GM19455 (cell line): ENCODE data around the gene PAXIP1.
"Not testable (repeated sequence)": the region's sequence is repeated elsewhere in the genome, so short reads cannot be mapped to it uniquely, and the experiment has no call there.

Source experiments
- ATAC-seq: cut with Tn5 transposase; IDR thresholded peaks from one replicate; pipeline ENCODE4 v1.9.1; 2021; ENCODE audit not compliant: unreplicated experiment

PAXIP1 gene, protein sequence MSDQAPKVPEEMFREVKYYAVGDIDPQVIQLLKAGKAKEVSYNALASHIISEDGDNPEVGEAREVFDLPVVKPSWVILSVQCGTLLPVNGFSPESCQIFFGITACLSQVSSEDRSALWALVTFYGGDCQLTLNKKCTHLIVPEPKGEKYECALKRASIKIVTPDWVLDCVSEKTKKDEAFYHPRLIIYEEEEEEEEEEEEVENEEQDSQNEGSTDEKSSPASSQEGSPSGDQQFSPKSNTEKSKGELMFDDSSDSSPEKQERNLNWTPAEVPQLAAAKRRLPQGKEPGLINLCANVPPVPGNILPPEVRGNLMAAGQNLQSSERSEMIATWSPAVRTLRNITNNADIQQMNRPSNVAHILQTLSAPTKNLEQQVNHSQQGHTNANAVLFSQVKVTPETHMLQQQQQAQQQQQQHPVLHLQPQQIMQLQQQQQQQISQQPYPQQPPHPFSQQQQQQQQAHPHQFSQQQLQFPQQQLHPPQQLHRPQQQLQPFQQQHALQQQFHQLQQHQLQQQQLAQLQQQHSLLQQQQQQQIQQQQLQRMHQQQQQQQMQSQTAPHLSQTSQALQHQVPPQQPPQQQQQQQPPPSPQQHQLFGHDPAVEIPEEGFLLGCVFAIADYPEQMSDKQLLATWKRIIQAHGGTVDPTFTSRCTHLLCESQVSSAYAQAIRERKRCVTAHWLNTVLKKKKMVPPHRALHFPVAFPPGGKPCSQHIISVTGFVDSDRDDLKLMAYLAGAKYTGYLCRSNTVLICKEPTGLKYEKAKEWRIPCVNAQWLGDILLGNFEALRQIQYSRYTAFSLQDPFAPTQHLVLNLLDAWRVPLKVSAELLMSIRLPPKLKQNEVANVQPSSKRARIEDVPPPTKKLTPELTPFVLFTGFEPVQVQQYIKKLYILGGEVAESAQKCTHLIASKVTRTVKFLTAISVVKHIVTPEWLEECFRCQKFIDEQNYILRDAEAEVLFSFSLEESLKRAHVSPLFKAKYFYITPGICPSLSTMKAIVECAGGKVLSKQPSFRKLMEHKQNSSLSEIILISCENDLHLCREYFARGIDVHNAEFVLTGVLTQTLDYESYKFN

DNA sequence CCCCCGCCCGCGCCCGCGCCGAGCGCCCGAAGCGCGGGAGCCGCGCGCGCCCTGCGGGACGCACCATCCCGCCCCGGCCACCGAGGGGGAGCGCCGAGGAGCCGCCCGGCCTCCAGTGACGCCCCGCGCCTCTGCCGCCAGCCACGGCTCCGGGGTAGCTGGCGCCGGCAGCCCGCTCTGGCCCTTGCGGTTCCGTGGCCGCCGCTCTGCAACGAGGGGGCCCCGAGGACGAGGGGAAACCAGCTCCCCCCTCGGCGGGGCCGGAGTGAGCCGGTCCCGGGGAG, at the start of gene PAXIP1:
Gene PAXIP1 (minus strand): TSS at position 33 of the 284 bp plus-strand sequence. CDS start 195 bp downstream, outside the sequence.
- peak; percentile 68 for ATAC-seq

DNA sequence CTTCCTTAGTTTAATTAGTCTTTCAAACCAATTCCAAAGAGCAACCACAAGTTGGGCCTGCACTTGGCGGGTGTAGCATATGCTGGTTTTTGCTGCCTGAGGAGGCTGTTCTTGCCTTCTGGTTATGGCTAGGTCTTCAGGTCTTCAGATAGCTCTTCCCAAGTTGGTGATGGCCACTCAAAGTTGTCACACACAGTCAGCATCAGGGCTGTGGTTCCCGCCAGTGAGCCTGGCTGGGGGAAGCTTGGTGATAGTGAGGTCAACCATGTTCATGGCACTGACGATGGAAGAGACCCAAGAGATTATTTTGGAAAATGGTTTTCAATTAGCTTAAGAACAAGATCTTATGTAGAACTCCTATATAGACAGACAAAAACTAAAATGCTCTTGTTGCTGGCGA, 48.4 kb upstream of the PAXIP1 start:
- no peak for ATAC-seq

DNA sequence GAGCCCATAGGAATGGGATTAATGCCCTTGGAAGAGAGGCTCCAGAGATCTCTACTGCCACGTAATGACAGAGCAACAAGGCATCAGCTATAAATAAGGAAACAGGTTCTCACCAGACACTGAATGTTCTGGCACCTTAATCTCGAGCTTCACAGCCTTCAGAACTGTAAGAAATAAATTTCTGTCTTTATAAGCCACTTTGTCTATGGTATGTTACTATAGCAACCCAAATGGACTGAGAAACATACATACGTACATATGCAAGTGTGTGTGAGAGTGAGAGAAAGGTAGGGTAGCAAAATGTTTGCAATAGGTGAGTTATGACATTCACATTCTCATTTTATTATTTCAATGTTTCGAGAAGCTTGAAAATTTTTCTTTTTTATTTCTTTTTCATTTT, 45.1 kb upstream of the PAXIP1 start:
- no peak for ATAC-seq

DNA sequence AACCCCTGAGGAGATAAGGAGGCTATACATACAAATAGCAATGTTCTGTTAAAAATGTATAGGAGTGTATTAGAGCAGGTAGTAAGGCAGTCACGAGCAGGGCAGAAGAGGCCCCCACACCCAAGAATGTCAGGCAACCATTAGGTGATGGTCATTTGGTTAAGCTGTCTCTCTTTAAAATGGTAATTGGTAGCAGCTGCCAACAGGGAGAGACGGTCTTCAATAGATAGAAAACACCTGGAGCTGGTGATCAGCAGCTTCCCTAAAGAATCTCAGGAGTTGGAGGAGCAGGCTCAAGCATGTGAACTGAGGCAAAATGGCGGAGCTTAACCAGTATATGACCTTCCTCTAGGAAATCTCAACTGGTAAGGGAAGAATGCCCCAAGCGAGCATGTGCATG, 40.8 kb upstream of the PAXIP1 start:
- no peak for ATAC-seq

DNA sequence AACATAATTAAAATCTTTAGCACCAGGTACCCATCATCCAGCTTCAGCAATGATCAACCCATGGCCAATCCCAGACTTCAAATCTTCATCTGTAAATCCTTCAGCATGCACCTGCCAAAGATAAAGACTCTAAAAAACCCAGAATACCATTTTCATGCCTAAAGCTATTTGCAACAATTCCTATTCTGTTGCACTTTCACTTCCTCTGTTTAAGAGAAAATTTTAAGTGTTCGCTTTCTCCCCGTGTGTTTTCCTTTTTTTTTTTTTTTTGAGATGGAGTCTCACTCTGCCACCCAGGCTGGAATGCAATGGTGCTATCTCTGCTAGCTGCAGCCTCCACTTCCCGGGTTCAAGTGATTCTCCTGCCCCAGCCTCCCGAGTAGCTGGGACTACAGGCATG, 35.4 kb upstream of the PAXIP1 start:
- no peak for ATAC-seq

DNA sequence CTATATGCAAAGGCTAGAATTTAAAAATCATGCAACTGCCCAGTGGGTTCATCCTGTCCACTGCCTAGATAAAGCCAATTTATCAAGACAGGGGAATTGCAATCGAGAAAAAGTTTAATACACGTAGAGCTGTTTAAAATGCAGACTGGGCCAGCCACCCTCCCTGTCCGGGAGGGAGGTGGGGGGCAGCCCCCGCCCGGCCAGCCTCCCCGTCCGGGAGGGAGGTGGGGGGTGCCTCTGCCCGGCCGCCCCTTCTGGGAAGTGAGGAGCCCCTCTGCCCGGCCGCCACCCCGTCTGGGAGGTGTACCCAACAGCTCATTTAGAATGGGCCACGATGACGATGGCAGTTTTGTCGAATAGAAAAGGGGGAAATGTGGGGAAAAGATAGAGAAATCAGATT, 31.6 kb upstream of the PAXIP1 start:
- ATAC-seq: not testable (repeated sequence)

DNA sequence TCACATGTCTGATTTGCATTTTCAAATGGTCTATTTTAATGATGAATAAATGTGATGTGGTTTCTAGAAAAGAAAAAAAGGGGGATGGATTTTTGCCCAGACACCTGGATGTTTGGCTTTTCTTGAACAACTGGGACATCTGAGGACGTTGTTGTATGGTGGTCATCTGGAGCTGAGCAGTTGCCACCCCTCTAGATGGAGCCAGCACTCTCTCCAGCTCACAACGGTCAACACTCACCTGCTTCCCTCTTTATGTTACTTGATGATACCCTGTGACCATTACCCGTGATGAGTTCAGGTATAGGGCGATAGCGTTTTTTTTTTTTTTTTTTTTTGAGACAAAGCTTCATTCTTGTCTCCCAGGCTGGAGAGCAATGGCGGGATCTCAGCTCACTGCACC, 30.1 kb upstream of the PAXIP1 start:
- ATAC-seq: no peak

DNA sequence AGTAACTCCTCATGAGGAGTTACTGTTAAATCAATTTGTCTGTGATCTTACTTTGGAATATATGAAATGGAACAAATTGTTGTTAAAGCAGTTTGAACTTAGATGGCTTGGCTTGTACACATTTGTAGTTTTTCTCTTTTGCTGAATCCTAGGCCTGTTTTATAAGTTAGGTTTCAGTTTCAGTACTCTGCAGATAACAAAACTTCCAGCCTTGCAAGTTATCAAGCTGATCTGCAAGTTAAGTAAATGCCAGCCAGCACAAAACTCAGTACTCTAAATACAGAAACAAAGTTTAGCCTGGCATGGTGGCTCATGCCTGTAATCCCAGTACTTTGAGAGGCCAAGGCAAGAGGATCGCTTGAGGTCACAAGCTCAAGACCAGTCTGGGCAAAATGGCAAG, 25.0 kb upstream of the PAXIP1 start:
- ATAC-seq: no peak

DNA sequence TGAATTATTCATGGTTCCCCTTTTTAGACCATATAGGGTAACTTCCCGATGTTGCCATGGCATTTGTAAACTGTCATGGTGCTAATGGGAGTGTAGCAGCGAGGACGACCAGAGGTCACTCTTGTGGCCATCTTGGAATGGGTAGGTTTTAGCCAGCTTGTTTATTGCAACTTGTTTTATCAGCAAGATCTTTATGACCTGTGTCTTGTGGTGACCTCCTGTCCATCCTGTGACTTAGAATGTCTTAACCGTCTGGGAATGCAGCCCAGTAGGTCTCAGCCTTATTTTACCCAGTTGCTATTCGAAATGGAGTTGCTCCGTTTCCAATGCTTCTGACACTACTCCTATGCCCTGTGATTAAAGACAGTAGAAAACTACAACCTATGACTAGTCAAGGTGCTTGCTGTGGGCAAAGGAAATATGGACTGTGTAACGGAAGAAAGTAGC, 18.8 kb upstream of the PAXIP1 start:
- ATAC-seq: no peak

DNA sequence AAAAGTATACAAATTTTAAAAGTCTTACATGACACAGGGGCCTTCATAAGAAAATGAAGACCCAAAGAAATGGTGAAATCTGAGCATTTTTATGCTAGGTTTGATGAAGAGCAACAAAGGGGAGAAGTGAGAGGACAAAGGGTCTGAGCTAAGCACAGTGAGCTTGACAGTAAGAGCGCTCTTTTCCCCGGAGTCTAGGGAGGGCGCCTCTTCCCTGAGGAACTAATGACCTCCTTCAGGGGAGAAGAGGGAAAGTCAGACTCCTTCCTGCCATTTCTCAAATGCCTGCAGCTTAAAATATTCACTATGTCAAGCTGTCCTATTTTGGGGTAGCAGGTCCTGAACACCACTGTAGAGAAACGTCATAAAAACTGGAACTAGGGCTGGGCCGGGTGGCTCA, 18.1 kb upstream of the PAXIP1 start:
- no peak for ATAC-seq

DNA sequence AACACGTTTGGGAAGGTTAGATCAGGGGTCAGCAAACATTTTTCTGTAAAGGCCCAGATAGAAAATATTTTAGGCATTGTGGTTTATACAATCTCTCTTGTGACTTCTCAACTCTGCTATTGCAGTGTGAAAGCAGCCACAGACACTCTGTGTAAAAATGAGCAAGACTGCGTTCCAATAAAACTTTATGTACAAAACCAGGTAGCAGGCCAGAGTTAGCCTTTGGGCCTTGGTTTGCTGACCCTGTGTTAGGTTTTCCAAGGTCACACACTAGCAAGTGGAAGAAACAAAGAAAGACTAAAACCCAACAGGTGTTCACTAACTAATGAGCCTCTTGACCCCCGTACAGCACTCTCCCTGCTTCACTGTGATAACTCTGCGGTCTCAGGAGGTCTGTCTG, 14.9 kb upstream of the PAXIP1 start:
- no peak for ATAC-seq

DNA sequence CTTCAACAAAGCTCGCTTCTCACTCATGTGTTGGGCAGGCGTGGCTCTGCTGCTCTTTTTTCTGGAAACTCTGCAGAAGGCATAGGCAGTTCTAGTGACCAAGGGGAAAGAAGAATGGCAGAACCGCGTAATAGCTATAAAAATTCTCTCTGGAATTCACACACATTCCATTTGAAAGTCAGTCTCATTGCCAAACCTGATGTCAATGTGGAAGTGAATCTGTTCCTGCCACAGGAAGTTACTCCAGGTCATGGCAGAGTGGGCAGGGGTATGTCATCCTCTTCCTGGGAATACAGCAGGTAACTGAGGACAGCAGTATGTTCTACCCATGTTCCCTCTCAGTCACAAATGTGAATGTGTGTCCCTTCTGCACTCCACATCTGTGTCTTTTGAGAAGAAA, 8.2 kb upstream of the PAXIP1 start:
- ATAC-seq: no peak

DNA sequence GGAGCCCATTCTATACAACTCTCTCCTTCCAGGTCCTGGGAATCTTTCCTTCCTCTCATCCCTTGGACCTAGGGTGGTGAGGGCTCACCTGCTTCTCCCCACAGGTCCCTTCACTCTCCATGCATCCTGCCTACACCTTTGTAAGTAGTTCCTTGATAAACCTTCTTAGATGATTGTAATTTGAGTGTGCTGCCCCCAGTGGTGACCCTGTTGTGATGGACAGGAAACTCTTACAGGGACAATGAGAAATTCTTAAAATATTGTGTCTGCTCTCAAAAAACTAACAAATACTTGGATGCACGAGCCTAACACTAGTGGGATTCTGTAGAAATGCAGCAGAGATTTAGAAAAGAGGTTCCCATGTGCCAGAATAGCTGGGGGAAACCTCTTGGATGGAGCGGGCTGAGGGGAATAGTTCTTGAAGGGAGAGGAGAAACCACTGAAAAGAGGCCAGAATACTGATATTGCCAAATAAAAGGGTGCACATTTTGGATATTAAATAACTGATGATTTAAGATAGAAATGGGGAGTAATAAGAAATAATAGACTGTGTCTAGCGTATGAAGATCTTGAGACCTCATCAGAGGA, 6.7 kb upstream of the PAXIP1 start:
- ATAC-seq: no peak

DNA sequence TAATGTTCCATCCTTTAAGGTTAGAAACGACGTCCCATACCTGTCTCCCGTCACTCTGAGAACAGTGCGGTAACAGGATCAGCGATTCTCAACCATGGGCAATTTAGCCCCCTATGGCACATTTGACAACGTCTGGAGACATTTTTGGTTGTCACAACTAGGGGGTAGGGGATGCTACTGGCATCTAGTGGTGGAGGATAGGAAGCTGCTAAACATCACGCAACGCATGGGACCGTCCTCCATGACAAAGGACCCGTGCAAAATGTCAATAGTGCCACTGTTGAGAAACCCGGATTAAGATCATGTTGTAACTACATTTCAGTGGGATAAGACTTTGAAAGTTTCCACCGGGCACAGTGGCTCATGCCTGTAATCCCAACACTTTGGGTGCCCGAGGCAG, 5.0 kb upstream of the PAXIP1 start:
- no peak for ATAC-seq

DNA sequence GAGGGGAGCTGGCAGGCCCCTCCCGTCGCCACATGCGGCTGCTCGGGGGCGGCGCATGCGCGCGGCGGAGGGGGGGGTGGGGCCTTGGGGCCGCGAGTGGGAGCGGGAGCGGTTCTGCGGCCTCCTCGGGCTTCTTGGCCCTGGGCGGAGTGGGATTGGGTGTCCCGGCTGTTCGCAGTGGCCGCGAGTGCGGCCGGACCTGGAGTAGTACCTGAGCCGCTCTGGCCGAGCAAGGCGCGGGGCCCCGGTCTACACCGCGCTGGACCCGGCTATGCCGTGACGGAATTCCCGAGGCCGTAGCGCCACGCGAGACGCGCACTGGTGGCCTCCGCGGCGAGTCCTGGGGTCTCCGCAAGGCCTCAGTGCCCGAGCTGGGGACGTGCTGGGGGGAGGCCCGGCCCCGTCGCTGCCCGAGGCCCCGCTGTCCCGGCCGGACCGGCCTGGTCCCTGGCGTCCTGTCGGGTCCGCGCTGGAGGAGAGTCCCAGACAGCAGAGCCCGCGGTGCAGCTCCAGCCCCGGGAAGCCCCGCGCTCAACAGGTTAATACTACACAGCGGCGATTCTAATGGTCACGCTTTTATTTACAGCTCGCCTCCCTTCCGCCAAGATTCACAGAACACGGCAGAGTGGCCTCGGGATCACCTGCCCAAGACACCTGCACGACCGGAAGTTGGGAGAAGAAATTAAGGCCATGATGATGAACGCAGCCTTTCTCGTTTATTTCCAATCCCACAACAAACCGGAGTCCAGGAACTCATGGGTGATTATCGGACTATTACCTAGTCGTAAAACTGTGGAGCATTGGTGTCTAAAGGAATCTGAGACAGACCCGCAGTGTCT, 671 bp upstream of the PAXIP1 start:
- peak; percentile 68 for ATAC-seq

DNA sequence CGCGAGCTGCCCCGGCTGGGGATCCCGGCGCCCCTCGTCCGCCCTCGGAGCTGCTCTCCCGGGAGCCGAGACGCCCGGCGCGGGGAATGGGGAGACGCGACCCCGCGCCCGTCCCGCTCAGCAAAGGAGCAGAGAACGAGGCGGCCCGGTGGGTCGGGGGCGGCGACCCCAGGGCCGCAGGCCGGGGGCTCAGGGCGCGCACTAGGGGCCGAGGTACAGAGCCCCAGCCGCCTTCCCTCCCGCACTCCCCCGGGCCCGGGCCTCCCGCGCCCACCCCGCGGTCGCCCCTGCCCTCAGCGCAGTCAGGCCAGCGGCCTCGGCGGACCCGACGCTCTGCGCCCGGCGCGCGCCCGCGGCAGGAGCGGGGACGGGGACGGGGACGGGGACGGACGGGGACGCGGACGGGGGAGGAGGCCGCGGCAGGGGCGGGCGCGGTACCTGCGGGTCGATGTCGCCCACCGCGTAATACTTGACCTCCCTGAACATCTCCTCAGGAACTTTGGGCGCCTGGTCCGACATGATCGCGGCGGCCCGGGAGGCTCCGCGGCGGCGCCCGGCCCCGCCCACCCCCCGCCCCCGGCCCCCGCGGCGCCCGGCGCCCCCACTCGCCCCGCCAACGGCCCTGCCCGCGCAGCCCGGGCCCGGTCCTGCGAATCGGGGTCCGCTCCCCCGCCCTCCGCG, 373 bp downstream of the PAXIP1 start:
- peak; percentile 46 for ATAC-seq

DNA sequence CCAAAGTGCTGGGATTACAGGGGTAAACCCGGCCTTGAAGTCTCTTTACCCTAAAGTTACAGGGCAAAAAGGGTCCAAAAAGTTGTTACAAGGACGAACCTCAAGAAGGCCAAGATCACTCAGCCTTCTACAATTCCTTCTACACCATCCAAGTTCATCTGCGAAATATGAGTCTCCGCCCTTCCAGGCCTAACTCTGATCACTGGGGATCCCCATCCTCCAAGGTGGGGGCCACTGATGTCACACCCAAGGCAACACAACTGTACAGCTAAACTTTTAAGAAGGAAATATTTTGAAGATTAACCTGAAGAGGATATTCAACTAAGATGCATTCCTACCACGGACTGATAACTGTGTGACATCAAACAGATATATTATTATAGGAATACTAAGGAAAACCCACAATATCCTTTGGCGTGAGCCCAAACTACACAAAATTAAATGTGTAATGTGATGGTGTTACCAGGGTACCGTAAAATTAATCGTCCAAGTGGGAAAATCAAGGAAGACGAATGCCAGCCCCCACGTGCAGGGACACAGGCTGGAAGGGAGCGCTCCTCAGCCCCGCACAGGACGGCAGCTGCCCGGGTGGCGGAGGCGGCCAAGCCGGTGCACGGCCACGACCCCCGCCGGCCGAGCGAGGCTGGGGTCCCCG, 1.0 kb downstream of the PAXIP1 start:
- peak; percentile 21 for ATAC-seq

DNA sequence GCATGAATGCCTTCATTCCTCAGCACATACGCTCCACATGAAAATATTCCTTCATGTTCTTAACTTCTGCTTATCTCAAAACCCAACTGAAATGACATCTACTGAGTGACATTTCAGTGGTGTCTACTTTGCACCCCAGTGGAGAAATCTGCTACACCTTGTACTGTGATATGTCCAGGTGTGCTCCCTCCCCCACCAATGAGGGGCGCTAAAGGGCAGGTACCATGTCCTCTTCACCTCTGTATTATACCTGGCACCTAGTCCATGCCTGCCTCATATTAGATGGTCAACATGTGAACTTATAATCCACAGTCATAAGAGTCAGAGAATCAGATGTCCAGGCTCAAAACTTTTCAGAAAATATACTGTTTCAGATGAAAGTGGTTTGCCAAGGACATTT, 2.1 kb downstream of the PAXIP1 start:
- ATAC-seq: no peak

DNA sequence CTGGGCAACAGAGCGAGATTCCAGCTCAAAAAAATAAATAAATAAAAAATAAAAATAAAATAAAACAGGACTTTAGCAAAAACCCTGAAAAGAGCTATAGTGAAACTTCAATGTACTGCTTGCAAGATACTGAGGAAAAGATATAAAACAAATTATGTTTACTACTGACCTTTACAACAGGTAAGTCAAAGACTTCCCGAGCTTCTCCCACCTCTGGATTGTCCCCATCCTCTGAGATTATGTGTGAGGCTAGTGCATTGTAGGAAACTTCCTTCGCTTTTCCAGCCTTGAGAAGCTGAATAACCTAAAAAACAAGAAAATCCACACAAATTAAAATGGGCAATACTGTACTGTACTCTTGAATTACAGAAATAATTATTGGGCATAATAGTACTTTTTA, 4.4 kb downstream of the PAXIP1 start:
- ATAC-seq: no peak
